HL-60 (cell line): Measurements from ENCODE around the gene GPR183.

ENCODE experiments used
- POLR2AphosphoS5 ChIP-seq: IDR thresholded peaks from 2 replicates; pipeline ENCODE4 v1.6.1; 2012; ENCODE audit warnings: low read depth
- TF ChIP-seq, protein P1 (sequence below): IDR thresholded peaks from one replicate; pipeline ENCODE4 v1.5.1; 2011; ENCODE audit warnings: low read length, control low read depth, inconsistent platforms; ENCODE audit not compliant: insufficient read depth

- TF ChIP-seq, protein P1, sequence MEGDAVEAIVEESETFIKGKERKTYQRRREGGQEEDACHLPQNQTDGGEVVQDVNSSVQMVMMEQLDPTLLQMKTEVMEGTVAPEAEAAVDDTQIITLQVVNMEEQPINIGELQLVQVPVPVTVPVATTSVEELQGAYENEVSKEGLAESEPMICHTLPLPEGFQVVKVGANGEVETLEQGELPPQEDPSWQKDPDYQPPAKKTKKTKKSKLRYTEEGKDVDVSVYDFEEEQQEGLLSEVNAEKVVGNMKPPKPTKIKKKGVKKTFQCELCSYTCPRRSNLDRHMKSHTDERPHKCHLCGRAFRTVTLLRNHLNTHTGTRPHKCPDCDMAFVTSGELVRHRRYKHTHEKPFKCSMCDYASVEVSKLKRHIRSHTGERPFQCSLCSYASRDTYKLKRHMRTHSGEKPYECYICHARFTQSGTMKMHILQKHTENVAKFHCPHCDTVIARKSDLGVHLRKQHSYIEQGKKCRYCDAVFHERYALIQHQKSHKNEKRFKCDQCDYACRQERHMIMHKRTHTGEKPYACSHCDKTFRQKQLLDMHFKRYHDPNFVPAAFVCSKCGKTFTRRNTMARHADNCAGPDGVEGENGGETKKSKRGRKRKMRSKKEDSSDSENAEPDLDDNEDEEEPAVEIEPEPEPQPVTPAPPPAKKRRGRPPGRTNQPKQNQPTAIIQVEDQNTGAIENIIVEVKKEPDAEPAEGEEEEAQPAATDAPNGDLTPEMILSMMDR: no peak
- TF ChIP-seq POLR2AphosphoS5: no peak
Measured at GRCh38 chr13:99256283-99256682, 50.9 kb downstream of the GPR183 start.
